GM12878 (cell line): ENCODE data around the gene PRLH. TPM values are rescaled to one million over a fixed set of nuclear protein-coding genes. Genes with fewer than 3 reads are reported as not detected.

Experiments
- ATAC-seq: fragments of 200-7000 bp; cut with Tn5 transposase; 3 replicates; pipeline ENCODE4 v1.9.1; 2020; ENCODE audit warnings: mild to moderate bottlenecking, moderate library complexity
- BruUV-seq: library from RNA; stranded (reverse); fragments of 400-500 nt; replicated peaks from 2 replicates; lab custom pipeline; 2021; lab: Mats Ljungman, UMichigan
- CTCF ChIA-PET: fragments of 300-600 bp; sonication (Branson Sonifier 250); formaldehyde crosslinking; extraction: SDS; loops from one replicate; lab custom pipeline; 2021; ENCODE audit warnings: inconsistent platforms; lab: Yijun Ruan, JAX
- POLR2A ChIA-PET: fragments of 350-600 bp; formaldehyde crosslinking; extraction: SDS; loops from one replicate; lab custom pipeline; 2021; ENCODE audit warnings: inconsistent platforms; lab: Charles Lee
- RAD21 ChIA-PET: fragments of 300-600 bp; sonication (Branson Sonifier 250); formaldehyde crosslinking; loops from one replicate; lab custom pipeline; 2023; ENCODE audit warnings: antibody characterized with exemption; ENCODE audit not compliant: unreplicated experiment; lab: Charles Lee
- SMC1A ChIA-PET: fragments of 300-600 bp; sonication (Branson Sonifier 250); formaldehyde crosslinking; loops from one replicate; lab custom pipeline; 2023; ENCODE audit not compliant: unreplicated experiment, uncharacterized antibody; lab: Charles Lee
- DNase-seq: peaks from one replicate; pipeline ENCODE4 v3.0.0-alpha.2; 2011; ENCODE audit warnings: low read depth, low spot score
- FAIRE-seq: peaks from 3 replicates; lab custom pipeline; 2011; peaks lifted over from hg19 to GRCh38; lab: Jason Lieb, UNC
- H2AFZ ChIP-seq: 2 replicates; pipeline ENCODE4 v1.6.0; 2011; ENCODE audit warnings: low read depth, low read length, control low read depth; ENCODE audit not compliant: control insufficient read depth
- H3K27ac ChIP-seq: 2 replicates; pipeline ENCODE4 v1.5.1; 2011; ENCODE audit warnings: control low read depth; ENCODE audit not compliant: control insufficient read depth, insufficient read depth
- H3K27me3 ChIP-seq, 2 experiments: replicated peaks in 1 of 2; 2 replicates each; pipeline versions ENCODE4 v1.6.0 to v1.6.1; 2011; ENCODE audit warnings: low read length in 1 of 2; ENCODE audit not compliant: control insufficient read depth in 2 of 2, insufficient read depth in 2 of 2
- H3K36me3 ChIP-seq, 2 experiments: 2 replicates each; pipeline ENCODE4 v1.5.1; 2011; ENCODE audit warnings: low read length in 1 of 2; ENCODE audit not compliant: control insufficient read depth in 2 of 2, insufficient read depth in 2 of 2
- H3K4me1 ChIP-seq: 2 replicates; pipeline ENCODE4 v1.6.1; 2011; ENCODE audit warnings: mild to moderate bottlenecking, low read length, moderate library complexity, mixed read lengths; ENCODE audit not compliant: control insufficient read depth, insufficient read depth
- H3K4me2 ChIP-seq: 2 replicates; pipeline ENCODE4 v1.6.0; 2011; ENCODE audit warnings: control low read depth; ENCODE audit not compliant: control insufficient read depth, insufficient read depth
- H3K4me3 ChIP-seq: fragments of 200-600 bp; sonication (generic); 2 replicates; pipeline ENCODE4 v1.5.1; 2016
- H3K79me2 ChIP-seq: 2 replicates; pipeline ENCODE4 v1.6.0; 2011; ENCODE audit warnings: low read length; ENCODE audit not compliant: control insufficient read depth, insufficient read depth
- H3K9ac ChIP-seq: 2 replicates; pipeline ENCODE4 v1.8.0; 2011; ENCODE audit warnings: low read length, control low read depth, mixed read lengths; ENCODE audit not compliant: control insufficient read depth, insufficient read depth
- H3K9me3 ChIP-seq: replicated peaks from 3 replicates; pipeline ENCODE4 v1.5.1; 2011; ENCODE audit warnings: mild to moderate bottlenecking, low read length; ENCODE audit not compliant: control insufficient read depth, insufficient read depth
- H4K20me1 ChIP-seq: 2 replicates; pipeline ENCODE4 v1.6.0; 2011; ENCODE audit not compliant: control insufficient read depth, insufficient read depth
- BACH1 ChIP-seq: fragments of 450-650 bp; IDR thresholded peaks from 2 replicates; pipeline ENCODE4 v1.6.1; 2017; ENCODE audit warnings: mild to moderate bottlenecking, borderline replicate concordance
- BCL3 ChIP-seq: IDR thresholded peaks from 2 replicates; pipeline ENCODE4 v1.6.1; 2011; ENCODE audit warnings: borderline replicate concordance, low read depth, mild to moderate bottlenecking, moderate library complexity, low read length; ENCODE audit not compliant: insufficient read depth, poor library complexity, severe bottlenecking
- CEBPZ ChIP-seq: fragments of 150-350 bp; IDR thresholded peaks from 2 replicates; pipeline ENCODE4 v1.6.1; 2016; ENCODE audit warnings: low read depth, low read length
- MEF2A ChIP-seq: IDR thresholded peaks from 2 replicates; pipeline ENCODE4 v1.6.1; 2011; ENCODE audit warnings: low read depth, mild to moderate bottlenecking, low read length, moderate library complexity; ENCODE audit not compliant: insufficient read depth
- MTA2 ChIP-seq: fragments of 450-650 bp; IDR thresholded peaks from 2 replicates; pipeline ENCODE4 v1.6.1; 2016; ENCODE audit warnings: low read depth, mild to moderate bottlenecking, moderate library complexity
- MXI1 ChIP-seq: fragments of 150-350 bp; IDR thresholded peaks from 2 replicates; pipeline ENCODE4 v1.6.1; 2011; ENCODE audit warnings: low read depth, mild to moderate bottlenecking, inconsistent platforms, low read length, improper control_type of control experiment
- SKIL ChIP-seq: fragments of 450-650 bp; IDR thresholded peaks from 2 replicates; pipeline ENCODE4 v1.6.1; 2017; ENCODE audit warnings: mild to moderate bottlenecking, low read depth, inconsistent platforms; ENCODE audit not compliant: poor library complexity, severe bottlenecking
- SUPT20H ChIP-seq: IDR thresholded peaks from 2 replicates; pipeline ENCODE4 v1.6.1; 2011; ENCODE audit warnings: low read depth, mild to moderate bottlenecking, low read length, moderate library complexity, borderline replicate concordance; ENCODE audit not compliant: control insufficient read depth
- TCF3 ChIP-seq: IDR thresholded peaks from 2 replicates; pipeline ENCODE4 v1.6.1; 2012; ENCODE audit warnings: low read depth, mild to moderate bottlenecking, low read length, borderline replicate concordance; ENCODE audit not compliant: insufficient read depth
- ZBED1 ChIP-seq: IDR thresholded peaks from 2 replicates; pipeline ENCODE4 v1.6.1; 2016; ENCODE audit warnings: borderline replicate concordance
- ZNF207 ChIP-seq: fragments of 450-650 bp; IDR thresholded peaks from 2 replicates; pipeline ENCODE4 v1.6.1; 2014; ENCODE audit warnings: antibody characterized with exemption, mild to moderate bottlenecking, borderline replicate concordance
- ZSCAN29 ChIP-seq: fragments of 450-650 bp; IDR thresholded peaks from 2 replicates; pipeline ENCODE4 v1.6.1; 2017; ENCODE audit warnings: mild to moderate bottlenecking, moderate library complexity
- WGBS: methylation state at CpG from one replicate; pipeline ENCODE4 v1.1.6; 2016; ENCODE audit warnings: low lambda C conversion rate; ENCODE audit not compliant: insufficient replicate concordance, insufficient coverage; ENCODE audit errors: missing lambda C conversion rate; 5-methylcytosine and 5-hydroxymethylcytosine counted together
- in situ Hi-C: fragments of 300-500 bp; cut with MboI; formaldehyde crosslinking; loops from 9 replicates; pipeline ENCODE4 v1.14.3; 2018; ENCODE audit warnings: mixed read lengths
- intact Hi-C: fragments of 100-400 bp; cut with micrococcal nuclease; formaldehyde crosslinking; loops from one replicate; pipeline ENCODE4 v1.14.2; 2022; ENCODE audit not compliant: unreplicated experiment
- polyA plus RNA-seq, 11 experiments: library from polyadenylated mRNA; depleted of rRNA in 4 of 11; unstranded in 6 of 11; stranded (reverse) in 5 of 11; fragments of >200 nt; fragmentation: Nextera tagmentation in 4 of 11; fragmentation: Illumina TruSeq in 1 of 11; extraction: Ambion mirVana in 4 of 11; extraction: Trizol in 1 of 11; gene quantifications; 1 replicate in 1 of 11; 2 replicates in 10 of 11; pipeline versions ENCODE4 v1.2.1 to v1.2.3, GENCODE V29; 2011 to 2016; ENCODE audit warnings: inconsistent platforms in 2 of 11, missing spikeins in 2 of 11, low read depth in 1 of 11
- total RNA-seq, 4 experiments: library from RNA; depleted of rRNA in 3 of 4; stranded (reverse); fragments of >200 nt in 3 of 4; fragmentation: Illumina TruSeq in 1 of 4; extraction: Trizol in 1 of 4; gene quantifications; 2 replicates each; pipeline versions ENCODE4 v1.2.1 to v1.2.3, GENCODE V29; 2013 to 2021
- TF ChIP-seq, protein P1 (sequence below): IDR thresholded peaks from 2 replicates; pipeline ENCODE4 v1.6.1; 2012; ENCODE audit warnings: low read length, inconsistent platforms

Gene PRLH
- total and polyA plus RNA-seq, 10 of the 15 experiments (the other 5 are each of a cell fraction or from before 2014, with no cell fraction given), result not detected

DNA sequence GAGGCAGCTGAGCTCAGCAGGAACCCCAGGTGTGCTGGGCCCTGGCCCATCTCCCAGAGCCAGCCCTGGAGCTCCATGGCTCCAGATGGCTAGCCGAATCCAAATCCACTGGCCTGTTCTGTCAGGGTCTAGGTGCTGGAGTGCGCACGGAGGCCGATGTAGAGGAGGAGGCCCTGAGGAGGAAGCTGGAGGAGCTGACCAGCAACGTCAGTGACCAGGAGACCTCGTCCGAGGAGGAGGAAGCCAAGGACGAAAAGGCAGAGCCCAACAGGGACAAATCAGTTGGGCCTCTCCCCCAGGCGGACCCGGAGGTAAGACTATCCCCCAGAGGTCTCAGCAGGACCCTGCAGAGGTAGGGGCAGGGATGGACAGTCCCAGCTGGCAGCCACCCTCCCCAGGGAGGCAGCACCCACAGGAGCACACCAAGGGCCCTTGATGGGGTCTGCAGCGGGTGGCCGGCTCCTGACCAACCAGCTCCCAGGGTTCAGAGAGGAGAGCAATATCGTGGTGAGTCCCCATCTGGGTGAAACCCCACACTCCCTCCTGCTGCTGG lies 26.1 kb upstream of the PRLH start (continued):
- no peak for TF ChIP-seq CEBPZ
- no peak for TF ChIP-seq MXI1
- no peak for TF ChIP-seq MTA2
- TF ChIP-seq BCL3, result no peak

DNA sequence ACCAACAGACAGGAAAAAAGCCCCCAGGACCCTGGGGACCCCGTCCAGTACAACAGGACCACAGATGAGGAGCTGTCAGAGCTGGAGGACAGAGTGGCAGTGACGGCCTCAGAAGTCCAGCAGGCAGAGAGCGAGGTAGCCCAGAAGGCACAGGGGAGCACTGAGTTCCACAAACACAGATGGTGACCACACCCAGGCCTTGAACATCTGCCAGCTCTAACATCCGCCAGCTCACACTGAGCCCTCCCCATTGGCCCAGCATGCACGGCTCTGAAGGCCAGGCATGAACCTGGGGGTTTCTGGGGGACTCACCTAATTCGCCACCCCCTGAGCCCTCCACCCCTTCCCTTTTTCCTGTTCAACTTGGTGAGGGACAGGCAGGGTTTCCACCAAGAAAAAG lies 25.6 kb upstream of the PRLH start:
- ChIA-PET RAD21 (interaction anchor here (0.5 to 2.8 kb wide), 5 partner anchors 11 to 129 kb away, joined by 3 to 13 read pairs (median 3); no protein-coding TSS in a partner anchor), POLR2A (interaction anchor here (1.0 to 2.5 kb wide), 4 partner anchors 10 to 28 kb away, joined by 3 to 11 read pairs (median 4); no protein-coding TSS in a partner anchor), CTCF (interaction anchor here (0.7 to 2.8 kb wide), 8 partner anchors 10 to 132 kb away, joined by 3 to 18 read pairs (median 4); no protein-coding TSS in a partner anchor), SMC1A (interaction anchor here (1.0 to 3.5 kb wide), 4 partner anchors 10 to 31 kb away, joined by 3 to 16 read pairs (median 10); no protein-coding TSS in a partner anchor)
- peaks cover 0 to 3% of the 10 kb centered on the region in 2 experiments; a peak in 1 of 4 replicates for H3K27me3 ChIP-seq
- 9% methylated on average over 6 of the region's 6 CpGs for WGBS
- H3K4me1 ChIP-seq, result peaks cover 6% of the 10 kb centered on the region; the same call in 1 of the 2 replicates
- no peaks in the 10 kb centered on the region for H3K36me3 ChIP-seq
- in situ Hi-C loops, result no loop called here
- ATAC-seq (peak; percentile 75), DNase-seq (no peak), FAIRE-seq (no peak)
- no peak overlapping the region for H2AFZ ChIP-seq
- intact Hi-C loops, result no loop called here
- no peaks in the 10 kb centered on the region for H3K79me2 ChIP-seq
- no peak overlapping the region for H3K9ac ChIP-seq
- no TSS peak for BruUV-seq
- H3K9me3 ChIP-seq, result no peaks in the 10 kb centered on the region
- H3K4me2 ChIP-seq, result no peak overlapping the region
- H4K20me1 ChIP-seq, result no peaks in the 10 kb centered on the region
- no peak overlapping the region for H3K4me3 ChIP-seq
- no peak overlapping the region for H3K27ac ChIP-seq
- TF ChIP-seq SUPT20H (no peak), ZBED1 (no peak), BACH1 (no peak), SKIL (no peak), ZSCAN29 (no peak), MEF2A (no peak), MTA2 (no peak), TCF3 (no peak), ZNF207 (no peak)
- TF ChIP-seq, protein P1, sequence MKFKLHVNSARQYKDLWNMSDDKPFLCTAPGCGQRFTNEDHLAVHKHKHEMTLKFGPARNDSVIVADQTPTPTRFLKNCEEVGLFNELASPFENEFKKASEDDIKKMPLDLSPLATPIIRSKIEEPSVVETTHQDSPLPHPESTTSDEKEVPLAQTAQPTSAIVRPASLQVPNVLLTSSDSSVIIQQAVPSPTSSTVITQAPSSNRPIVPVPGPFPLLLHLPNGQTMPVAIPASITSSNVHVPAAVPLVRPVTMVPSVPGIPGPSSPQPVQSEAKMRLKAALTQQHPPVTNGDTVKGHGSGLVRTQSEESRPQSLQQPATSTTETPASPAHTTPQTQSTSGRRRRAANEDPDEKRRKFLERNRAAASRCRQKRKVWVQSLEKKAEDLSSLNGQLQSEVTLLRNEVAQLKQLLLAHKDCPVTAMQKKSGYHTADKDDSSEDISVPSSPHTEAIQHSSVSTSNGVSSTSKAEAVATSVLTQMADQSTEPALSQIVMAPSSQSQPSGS, result no peak
